Measurements from ENCODE around the gene KCNIP1.
A peak's percentile ranks its signal among the peaks of the same experiment; 100 is the strongest.

The KCNIP1 gene

GRCh38 chr5:170603578-170604565 is 100.1 kb downstream of the KCNIP1 start:
- no peak for DNase-seq

GRCh38 chr5:170606941-170607340 is 103.1 kb downstream of the KCNIP1 start:
- no peak for DNase-seq

GRCh38 chr5:170611449-170612090 is 107.8 kb downstream of the KCNIP1 start:
- no peak for DNase-seq

- DNase-seq = no peak
These were observed 108.4 kb downstream of the KCNIP1 start for GRCh38 chr5:170612256-170612678.

- no peak for DNase-seq
These were observed 110.3 kb downstream of the KCNIP1 start for GRCh38 chr5:170614065-170614490.

GRCh38 chr5:170614720-170615119 is 110.9 kb downstream of the KCNIP1 start:
- DNase-seq = no peak

GRCh38 chr5:170617533-170618490 is 114.0 kb downstream of the KCNIP1 start:
- DNase-seq = peak; percentile 43

GRCh38 chr5:170619869-170620268 is 116.0 kb downstream of the KCNIP1 start:
- DNase-seq = no peak

- DNase-seq = no peak
These were observed 119.1 kb downstream of the KCNIP1 start for GRCh38 chr5:170622933-170623332.

- DNase-seq = no peak
These were observed 119.9 kb downstream of the KCNIP1 start for GRCh38 chr5:170623576-170624181.

- DNase-seq = no peak
These were observed 121.7 kb downstream of the KCNIP1 start for GRCh38 chr5:170625221-170626165.

GRCh38 chr5:170626507-170627150 is 122.8 kb downstream of the KCNIP1 start:
- no peak for DNase-seq

- DNase-seq = no peak
These were observed 123.5 kb downstream of the KCNIP1 start for GRCh38 chr5:170627271-170627670.

- DNase-seq = no peak
These were observed 124.2 kb downstream of the KCNIP1 start for GRCh38 chr5:170628028-170628427.

GRCh38 chr5:170628691-170629565 is 125.1 kb downstream of the KCNIP1 start:
- DNase-seq = no peak

GRCh38 chr5:170629566-170630175 is 125.9 kb downstream of the KCNIP1 start:
- no peak for DNase-seq

- no peak for DNase-seq
These were observed 126.4 kb downstream of the KCNIP1 start for GRCh38 chr5:170630226-170630625.

- DNase-seq = no peak
These were observed 126.9 kb downstream of the KCNIP1 start for GRCh38 chr5:170630711-170631141.

Data from NCI-H1436 treated with DMSO at 0.1 percent for 48 hours (cell line).